ENCODE measurements around the gene PSENEN. TPM values are rescaled to one million over a fixed set of nuclear protein-coding genes. Genes with fewer than 3 reads are reported as not detected.

PSENEN gene
- total RNA-seq, 3 donors from 2014 or later (not counting 1 experiment from before 2014, with no cell fraction given), result 38.5 to 45.0 (median 41.0) TPM

GRCh38 chr19:35786299-35787160 is 41.1 kb downstream of the PSENEN start:
- H3K9me3 ChIP-seq (ENCODE audit: control insufficient read depth, insufficient read depth, low read length), result no peaks in the 10 kb centered on the region
- DNase-seq, result no peak
- no peak overlapping the region for H3K27ac Mint-ChIP-seq
- no peak for TF ChIP-seq CTCF (IDR thresholded peaks at IDR 0.05)
- ATAC-seq, result no peak
- intact Hi-C loops (cut with micrococcal nuclease), result no loop called here
- H3K27me3 ChIP-seq (ENCODE audit: control insufficient read depth, insufficient read depth, low read length), result no peaks in the 10 kb centered on the region
- no peaks in the 10 kb centered on the region for H3K4me1 ChIP-seq (ENCODE audit: control insufficient read depth, insufficient read depth, low read length)
- H3K4me3 ChIP-seq (ENCODE audit: low read length), result no peak overlapping the region
- no peak overlapping the region for H3K4me3 Mint-ChIP-seq
- H3K4me1 Mint-ChIP-seq, result peaks cover 7 to 10% of the 10 kb centered on the region in 2 donors
- H3K9me3 Mint-ChIP-seq, result no peaks in the 10 kb centered on the region
- H3K36me3 ChIP-seq (ENCODE audit: control insufficient read depth, insufficient read depth, low read length), result peaks cover 4% of the 10 kb centered on the region
- no peak overlapping the region for H3K27ac ChIP-seq (ENCODE audit: low read length)
- no peaks in the 10 kb centered on the region for H3K27me3 Mint-ChIP-seq (ENCODE audit: low read depth in 2 of 2)
- WGBS (ENCODE audit: insufficient coverage), result 97% methylated on average over 31 of the region's 31 CpGs
- H3K36me3 Mint-ChIP-seq, result no peaks in the 10 kb centered on the region

GRCh38 chr19:35787227-35787799 is 41.9 kb downstream of the PSENEN start:
- peaks cover 4% of the 10 kb centered on the region for H3K36me3 ChIP-seq (ENCODE audit: control insufficient read depth, insufficient read depth, low read length)
- H3K27ac Mint-ChIP-seq, result no peak overlapping the region
- no peaks in the 10 kb centered on the region for H3K27me3 ChIP-seq (ENCODE audit: control insufficient read depth, insufficient read depth, low read length)
- H3K27me3 Mint-ChIP-seq (ENCODE audit: low read depth in 2 of 2), result no peaks in the 10 kb centered on the region
- ATAC-seq, result no peak
- intact Hi-C loops (cut with micrococcal nuclease), result no loop called here
- no peaks in the 10 kb centered on the region for H3K4me1 ChIP-seq (ENCODE audit: control insufficient read depth, insufficient read depth, low read length)
- peaks cover 7 to 10% of the 10 kb centered on the region in 2 donors for H3K4me1 Mint-ChIP-seq
- H3K36me3 Mint-ChIP-seq, result no peaks in the 10 kb centered on the region
- H3K9me3 ChIP-seq (ENCODE audit: control insufficient read depth, insufficient read depth, low read length), result no peaks in the 10 kb centered on the region
- no peaks in the 10 kb centered on the region for H3K9me3 Mint-ChIP-seq
- no peak overlapping the region for H3K4me3 Mint-ChIP-seq
- H3K4me3 ChIP-seq (ENCODE audit: low read length), result no peak overlapping the region
- WGBS (ENCODE audit: insufficient coverage), result 95% methylated on average over 15 of the region's 15 CpGs
- no peak overlapping the region for H3K27ac ChIP-seq (ENCODE audit: low read length)
- no peak for DNase-seq
- no peak for TF ChIP-seq CTCF (IDR thresholded peaks at IDR 0.05)

- Histone ChIP-seq H3K27ac (ENCODE audit: low read length) (no peak overlapping the region), H3K36me3 (ENCODE audit: control insufficient read depth, insufficient read depth, low read length) (no peaks in the 10 kb centered on the region), H3K4me3 (ENCODE audit: low read length) (no peak overlapping the region), H3K9me3 (ENCODE audit: control insufficient read depth, insufficient read depth, low read length) (no peaks in the 10 kb centered on the region), H3K4me1 (ENCODE audit: control insufficient read depth, insufficient read depth, low read length) (no peaks in the 10 kb centered on the region), H3K27me3 (ENCODE audit: control insufficient read depth, insufficient read depth, low read length) (no peaks in the 10 kb centered on the region)
- ATAC-seq (no peak), DNase-seq (no peak)
- H3K27me3 Mint-ChIP-seq (ENCODE audit: low read depth in 2 of 2), result peaks cover 0 to 4% of the 10 kb centered on the region in 2 donors
- H3K27ac Mint-ChIP-seq, result no peak overlapping the region
- no peaks in the 10 kb centered on the region for H3K36me3 Mint-ChIP-seq
- no peak for TF ChIP-seq CTCF (IDR thresholded peaks at IDR 0.05)
- intact Hi-C loops (cut with micrococcal nuclease), result no loop called here
- peaks cover 1 to 5% of the 10 kb centered on the region in 2 donors for H3K4me1 Mint-ChIP-seq
- no peak overlapping the region for H3K4me3 Mint-ChIP-seq
- H3K9me3 Mint-ChIP-seq, result no peaks in the 10 kb centered on the region
- 86% methylated on average over 7 of the region's 12 CpGs for WGBS (ENCODE audit: insufficient coverage)
These were observed 42.9 kb downstream of the PSENEN start for GRCh38 chr19:35788205-35788960.

All from natural killer cell (primary cell).